Measurements from ENCODE around the gene ZC3H13.

DNA sequence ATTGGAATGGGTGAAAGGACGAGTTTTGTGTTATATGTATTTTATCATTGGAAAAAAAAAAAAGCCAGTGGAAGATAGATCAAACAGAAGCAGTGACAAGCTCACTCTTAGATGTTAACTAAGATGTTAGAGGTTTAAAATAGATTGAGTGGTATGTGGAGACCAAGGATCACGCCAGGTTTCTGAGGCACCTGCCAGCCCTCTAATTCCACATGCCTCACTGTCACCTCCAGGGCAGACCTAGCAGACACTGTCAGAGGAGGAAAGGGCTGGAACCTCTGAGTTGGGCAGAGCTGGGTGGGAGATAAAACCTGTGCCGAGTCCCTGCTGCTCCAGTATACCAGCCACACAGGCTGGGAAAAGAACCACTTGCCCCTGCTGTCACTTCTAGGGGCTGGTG is 143.5 kb downstream of the ZC3H13 start:
- TF ChIP-seq, protein P1, sequence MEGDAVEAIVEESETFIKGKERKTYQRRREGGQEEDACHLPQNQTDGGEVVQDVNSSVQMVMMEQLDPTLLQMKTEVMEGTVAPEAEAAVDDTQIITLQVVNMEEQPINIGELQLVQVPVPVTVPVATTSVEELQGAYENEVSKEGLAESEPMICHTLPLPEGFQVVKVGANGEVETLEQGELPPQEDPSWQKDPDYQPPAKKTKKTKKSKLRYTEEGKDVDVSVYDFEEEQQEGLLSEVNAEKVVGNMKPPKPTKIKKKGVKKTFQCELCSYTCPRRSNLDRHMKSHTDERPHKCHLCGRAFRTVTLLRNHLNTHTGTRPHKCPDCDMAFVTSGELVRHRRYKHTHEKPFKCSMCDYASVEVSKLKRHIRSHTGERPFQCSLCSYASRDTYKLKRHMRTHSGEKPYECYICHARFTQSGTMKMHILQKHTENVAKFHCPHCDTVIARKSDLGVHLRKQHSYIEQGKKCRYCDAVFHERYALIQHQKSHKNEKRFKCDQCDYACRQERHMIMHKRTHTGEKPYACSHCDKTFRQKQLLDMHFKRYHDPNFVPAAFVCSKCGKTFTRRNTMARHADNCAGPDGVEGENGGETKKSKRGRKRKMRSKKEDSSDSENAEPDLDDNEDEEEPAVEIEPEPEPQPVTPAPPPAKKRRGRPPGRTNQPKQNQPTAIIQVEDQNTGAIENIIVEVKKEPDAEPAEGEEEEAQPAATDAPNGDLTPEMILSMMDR (IDR thresholded peaks at IDR 0.05) = no peak
- TF ChIP-seq POLR2A (IDR thresholded peaks at IDR 0.05) = no peak
- TF ChIP-seq EP300 (IDR thresholded peaks at IDR 0.05) = no peak

All from upper lobe of left lung (tissue), 4 donors.